Neural crest cell (in vitro differentiated cells): ENCODE data around the gene APBA1. TPM values are rescaled to one million over a fixed set of nuclear protein-coding genes. Genes with fewer than 3 reads are reported as not detected.
A peak's percentile ranks its signal among the peaks of the same experiment; 100 is the strongest.

Experiments
- DNase-seq: peaks from one replicate; pipeline ENCODE4 v3.0.0; 2021; ENCODE audit warnings: low read depth, mixed read lengths, low spot score
- H3K27ac Mint-ChIP-seq: one replicate; pipeline ENCODE4 v1.8.0; 2021; ENCODE audit warnings: mild to moderate bottlenecking, mixed read lengths; ENCODE audit not compliant: unreplicated experiment
- H3K27me3 Mint-ChIP-seq: 2 replicates; pipeline ENCODE4 v1.8.0; 2021; ENCODE audit warnings: low read depth, mild to moderate bottlenecking, mixed read lengths
- H3K36me3 Mint-ChIP-seq: 2 replicates; pipeline ENCODE4 v1.8.0; 2021; ENCODE audit warnings: low read depth, mild to moderate bottlenecking, mixed read lengths
- H3K4me1 Mint-ChIP-seq: 2 replicates; pipeline ENCODE4 v1.8.0; 2021; ENCODE audit warnings: mixed read lengths
- H3K4me3 Mint-ChIP-seq: one replicate; pipeline ENCODE4 v1.8.0; 2021; ENCODE audit warnings: mild to moderate bottlenecking, mixed read lengths
- H3K9me3 Mint-ChIP-seq: 2 replicates; pipeline ENCODE4 v1.8.0; 2021; ENCODE audit warnings: mixed read lengths
- total RNA-seq: library from RNA; stranded (reverse); gene quantifications from 2 replicates; pipeline ENCODE4 v1.2.1, GENCODE V29; 2021
- TF ChIP-seq, protein P1 (sequence below): fragments of 200-600 bp; sonication (generic); conservative IDR thresholded peaks from 2 replicates; pipeline ENCODE4 v1.5.0; 2021; ENCODE audit warnings: antibody characterized with exemption, mild to moderate bottlenecking

Gene APBA1
- total RNA-seq, 1 donor from 2014 or later = 3.7 TPM

DNA sequence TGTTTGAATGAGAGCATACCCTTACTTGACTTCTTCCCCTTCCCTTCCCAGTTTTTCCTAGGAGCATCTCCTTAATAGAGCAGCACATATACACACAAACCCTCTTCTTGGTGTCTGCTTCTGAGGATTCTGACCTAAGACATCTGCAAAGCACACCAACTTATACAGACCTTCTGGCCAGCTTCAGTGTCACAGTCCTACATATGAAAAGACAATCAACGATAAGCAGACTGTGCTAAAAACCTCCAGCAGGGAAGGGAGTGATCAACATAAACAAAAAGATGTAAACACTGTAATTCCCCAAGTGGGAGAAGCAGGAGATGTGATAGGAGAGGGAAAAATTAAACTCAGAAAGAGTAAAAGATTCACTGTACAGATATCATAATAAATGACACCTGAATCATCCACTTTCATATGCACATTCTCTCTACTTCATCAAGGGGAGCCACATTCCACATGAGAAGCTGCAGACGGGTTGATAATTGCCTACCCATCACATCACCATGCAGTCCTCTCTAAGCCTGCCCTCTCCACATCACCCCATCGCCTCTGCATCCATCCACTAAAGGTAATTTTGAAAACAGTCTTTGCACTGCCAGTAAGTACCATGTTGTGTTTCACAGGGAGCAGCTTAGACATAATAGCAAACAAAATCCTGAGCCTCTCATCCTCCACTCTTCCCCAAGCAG lies 13.0 kb downstream of the APBA1 start:
- H3K4me3 Mint-ChIP-seq = no peak overlapping the region
- TF ChIP-seq, protein P1, sequence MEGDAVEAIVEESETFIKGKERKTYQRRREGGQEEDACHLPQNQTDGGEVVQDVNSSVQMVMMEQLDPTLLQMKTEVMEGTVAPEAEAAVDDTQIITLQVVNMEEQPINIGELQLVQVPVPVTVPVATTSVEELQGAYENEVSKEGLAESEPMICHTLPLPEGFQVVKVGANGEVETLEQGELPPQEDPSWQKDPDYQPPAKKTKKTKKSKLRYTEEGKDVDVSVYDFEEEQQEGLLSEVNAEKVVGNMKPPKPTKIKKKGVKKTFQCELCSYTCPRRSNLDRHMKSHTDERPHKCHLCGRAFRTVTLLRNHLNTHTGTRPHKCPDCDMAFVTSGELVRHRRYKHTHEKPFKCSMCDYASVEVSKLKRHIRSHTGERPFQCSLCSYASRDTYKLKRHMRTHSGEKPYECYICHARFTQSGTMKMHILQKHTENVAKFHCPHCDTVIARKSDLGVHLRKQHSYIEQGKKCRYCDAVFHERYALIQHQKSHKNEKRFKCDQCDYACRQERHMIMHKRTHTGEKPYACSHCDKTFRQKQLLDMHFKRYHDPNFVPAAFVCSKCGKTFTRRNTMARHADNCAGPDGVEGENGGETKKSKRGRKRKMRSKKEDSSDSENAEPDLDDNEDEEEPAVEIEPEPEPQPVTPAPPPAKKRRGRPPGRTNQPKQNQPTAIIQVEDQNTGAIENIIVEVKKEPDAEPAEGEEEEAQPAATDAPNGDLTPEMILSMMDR = no peak
- no peaks in the 10 kb centered on the region for H3K9me3 Mint-ChIP-seq
- no peak overlapping the region for H3K27ac Mint-ChIP-seq
- no peaks in the 10 kb centered on the region for H3K27me3 Mint-ChIP-seq
- no peaks in the 10 kb centered on the region for H3K4me1 Mint-ChIP-seq
- H3K36me3 Mint-ChIP-seq = no peaks in the 10 kb centered on the region
- no peak for DNase-seq

DNA sequence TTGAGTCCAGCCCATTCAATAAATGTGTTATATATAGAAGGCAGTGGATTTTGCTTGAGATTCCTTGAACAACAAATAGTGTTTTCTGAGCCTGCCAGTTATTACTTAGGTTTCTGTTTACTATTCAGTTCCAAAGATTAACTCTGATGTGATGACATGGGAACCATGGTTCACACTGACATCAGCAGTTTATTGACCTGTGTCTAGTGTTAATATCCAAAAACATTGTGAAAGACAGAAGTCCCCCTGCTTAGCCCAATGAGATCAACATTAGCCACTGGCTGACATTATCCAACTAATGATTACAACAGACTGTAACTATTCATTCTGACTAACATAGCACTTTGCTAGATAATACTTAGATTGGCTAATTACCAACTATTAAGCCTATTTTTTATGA lies 14.9 kb downstream of the APBA1 start:
- no peaks in the 10 kb centered on the region for H3K36me3 Mint-ChIP-seq
- no peaks in the 10 kb centered on the region for H3K27me3 Mint-ChIP-seq
- H3K4me3 Mint-ChIP-seq = no peak overlapping the region
- no peak overlapping the region for H3K27ac Mint-ChIP-seq
- H3K4me1 Mint-ChIP-seq = no peaks in the 10 kb centered on the region
- H3K9me3 Mint-ChIP-seq = no peaks in the 10 kb centered on the region
- TF ChIP-seq, protein P1 = no peak
- no peak for DNase-seq

DNA sequence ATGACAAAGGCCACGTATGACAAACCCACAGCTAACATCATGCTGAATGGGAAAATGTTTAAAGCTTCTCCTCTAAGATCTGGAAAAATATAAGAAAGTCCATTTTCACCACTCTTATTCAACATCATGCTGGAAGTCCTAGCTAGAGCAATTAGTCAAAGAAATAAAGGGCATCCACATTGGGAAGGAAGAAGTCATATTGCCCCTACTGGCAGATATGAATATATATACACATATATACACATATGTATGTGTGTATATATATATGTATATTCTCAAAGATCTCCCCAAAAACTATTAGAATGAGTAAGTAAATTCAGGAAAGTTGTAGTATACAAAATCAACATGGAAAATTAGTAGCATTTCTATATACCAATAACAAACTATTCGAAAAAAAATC lies 17.1 kb downstream of the APBA1 start:
- Mint-ChIP-seq H3K36me3 (no peaks in the 10 kb centered on the region), H3K4me3 (no peak overlapping the region), H3K4me1 (no peaks in the 10 kb centered on the region), H3K27ac (no peak overlapping the region), H3K9me3 (no peaks in the 10 kb centered on the region), H3K27me3 (no peaks in the 10 kb centered on the region)
- TF ChIP-seq, protein P1 = peak; percentile 31
- no peak for DNase-seq

DNA sequence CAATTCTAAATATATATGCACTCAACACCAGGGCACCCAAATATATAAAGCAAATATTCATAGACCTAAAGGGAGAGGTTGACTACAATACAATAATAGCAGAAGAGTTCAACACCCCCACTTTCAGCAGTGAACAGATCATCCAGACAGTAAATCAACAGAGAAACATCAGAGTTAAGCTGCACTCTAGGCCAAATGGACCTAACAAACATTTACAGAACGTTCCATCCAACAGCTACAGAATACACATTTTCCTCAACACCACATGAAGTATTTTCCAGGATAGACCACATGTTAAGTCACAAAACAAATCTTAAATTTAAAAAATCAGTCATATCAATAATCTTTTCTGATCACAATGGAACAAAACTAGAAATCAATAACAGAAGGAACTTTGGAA lies 18.9 kb downstream of the APBA1 start:
- no peaks in the 10 kb centered on the region for H3K27me3 Mint-ChIP-seq
- no peaks in the 10 kb centered on the region for H3K4me1 Mint-ChIP-seq
- no peaks in the 10 kb centered on the region for H3K36me3 Mint-ChIP-seq
- DNase-seq = no peak
- H3K4me3 Mint-ChIP-seq = no peak overlapping the region
- no peak overlapping the region for H3K27ac Mint-ChIP-seq
- no peaks in the 10 kb centered on the region for H3K9me3 Mint-ChIP-seq
- TF ChIP-seq, protein P1 = no peak

DNA sequence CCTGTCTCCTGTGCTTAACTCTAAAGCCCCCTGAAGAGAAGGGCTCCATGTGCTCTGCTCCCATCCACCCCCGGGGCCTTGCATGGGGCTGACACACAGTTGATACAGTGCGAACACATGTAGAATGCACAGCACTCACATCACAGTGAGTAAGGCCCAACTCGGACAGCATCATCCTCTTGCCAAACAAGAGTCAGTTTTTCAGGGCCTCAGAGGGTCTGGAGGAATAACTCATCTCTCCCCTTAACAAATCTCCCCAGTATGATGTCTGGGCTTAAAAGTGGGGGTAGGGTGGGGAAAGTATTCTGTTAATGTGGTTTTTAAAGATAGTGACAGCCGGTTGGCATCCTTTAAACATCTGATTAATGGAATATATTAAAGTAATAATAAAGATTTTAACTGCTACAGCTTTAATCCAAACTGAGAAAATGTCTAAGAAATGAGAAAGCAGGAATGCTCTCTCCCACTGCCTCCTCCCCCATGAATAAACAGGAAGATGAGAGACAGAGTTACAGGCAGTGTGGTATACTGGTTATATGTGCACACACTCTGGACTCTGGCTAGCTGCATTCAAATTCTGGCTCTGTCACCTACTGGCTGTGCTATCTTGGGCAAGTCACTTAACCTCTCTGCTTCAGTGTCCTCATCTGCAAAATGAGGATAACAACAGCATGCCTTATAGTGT lies 22.5 kb downstream of the APBA1 start:
- no peak overlapping the region for H3K4me3 Mint-ChIP-seq
- no peaks in the 10 kb centered on the region for H3K4me1 Mint-ChIP-seq
- no peak overlapping the region for H3K27ac Mint-ChIP-seq
- DNase-seq = no peak
- no peaks in the 10 kb centered on the region for H3K36me3 Mint-ChIP-seq
- H3K9me3 Mint-ChIP-seq = no peaks in the 10 kb centered on the region
- no peaks in the 10 kb centered on the region for H3K27me3 Mint-ChIP-seq
- TF ChIP-seq, protein P1 = no peak
